HG03280 (cell line): Measurements from ENCODE around the gene ENPP5.

Experiments used
- ATAC-seq: cut with Tn5 transposase; IDR thresholded peaks from one replicate; pipeline ENCODE4 v1.9.1; 2021; ENCODE audit warnings: mild to moderate bottlenecking, moderate library complexity; ENCODE audit not compliant: unreplicated experiment

Gene ENPP5

GRCh38 chr6:46115634-46116033 lies 55.1 kb downstream of the ENPP5 start:
- no peak for ATAC-seq

- no peak for ATAC-seq
These were observed 57.4 kb downstream of the ENPP5 start for GRCh38 chr6:46113370-46113769.
